K562 (cell line): ENCODE results near the gene EGFL7. TPM values are rescaled to one million over a fixed set of nuclear protein-coding genes. Genes with fewer than 3 reads are reported as not detected.
A peak's percentile ranks its signal among the peaks of the same experiment; 100 is the strongest.

Source experiments
- BCL6 ChIP-seq: fragments of 250-450 bp; sonication (Bioruptor Pico); IDR thresholded peaks from 2 replicates; pipeline ENCODE4 v1.4.0; 2020
- BCOR ChIP-seq: fragments of 450-650 bp; IDR thresholded peaks from 2 replicates; pipeline ENCODE4 v1.6.1; 2016
- CBX1 ChIP-seq: sonication (generic); IDR thresholded peaks from 2 replicates; pipeline ENCODE4 v1.6.1; 2016; ENCODE audit warnings: antibody characterized with exemption, low read depth, mild to moderate bottlenecking
- CBX2 ChIP-seq: fragments of 200-600 bp; sonication (generic); IDR thresholded peaks from one replicate; pipeline ENCODE4 v1.6.1; 2012; ENCODE audit warnings: mild to moderate bottlenecking, low read length, inconsistent platforms; ENCODE audit not compliant: insufficient read depth, poor library complexity, severe bottlenecking
- CTBP1 ChIP-seq: fragments of 450-650 bp; IDR thresholded peaks from 2 replicates; pipeline ENCODE4 v1.6.1; 2016; ENCODE audit warnings: borderline replicate concordance
- DNMT1 ChIP-seq: fragments of 450-650 bp; IDR thresholded peaks from 2 replicates; pipeline ENCODE4 v1.6.1; 2016; ENCODE audit warnings: antibody characterized with exemption, mild to moderate bottlenecking
- E2F3 ChIP-seq: fragments of 250-450 bp; sonication (Bioruptor Pico); IDR thresholded peaks from 2 replicates; pipeline ENCODE4 v1.4.0; 2020; ENCODE audit warnings: mild to moderate bottlenecking
- ERF ChIP-seq: fragments of 450-650 bp; formaldehyde crosslinking; IDR thresholded peaks from 2 replicates; pipeline ENCODE4 v1.4.0; 2020; ENCODE audit warnings: mild to moderate bottlenecking, mixed read lengths
- ETV6 ChIP-seq, 3 experiments: fragments of 150-350 bp in 1 of 3; sonication (generic) in 1 of 3; formaldehyde crosslinking in 1 of 3; IDR thresholded peaks; 2 replicates each; pipeline versions ENCODE4 v1.6.1 to v1.8.0; 2014 to 2022; ENCODE audit warnings: borderline replicate concordance in 2 of 3, low read depth in 2 of 3, antibody characterized with exemption in 1 of 3, low read length in 1 of 3, mild to moderate bottlenecking in 1 of 3, missing genetic modification reagents in 1 of 3
- FOXK1 ChIP-seq: sonication (generic); formaldehyde crosslinking; IDR thresholded peaks from 2 replicates; pipeline ENCODE4 v1.8.0; 2022; ENCODE audit warnings: missing genetic modification reagents, mild to moderate bottlenecking, borderline replicate concordance
- HCFC1 ChIP-seq: IDR thresholded peaks from 2 replicates; pipeline ENCODE4 v1.6.1; 2012; ENCODE audit warnings: low read depth, low read length, improper control_type of control experiment
- HOXB6 ChIP-seq: fragments of 250-450 bp; sonication (Bioruptor Pico); IDR thresholded peaks from 2 replicates; pipeline ENCODE4 v1.5.1; 2022; ENCODE audit warnings: mild to moderate bottlenecking, borderline replicate concordance
- MAFK ChIP-seq: IDR thresholded peaks from 2 replicates; pipeline ENCODE4 v1.6.1; 2011; ENCODE audit warnings: low read length, improper control_type of control experiment
- POLR2AphosphoS2 ChIP-seq: IDR thresholded peaks from 2 replicates; pipeline ENCODE4 v1.6.1; 2012; ENCODE audit warnings: low read length, improper control_type of control experiment
- SMAD2 ChIP-seq: fragments of 150-350 bp; IDR thresholded peaks from 2 replicates; pipeline ENCODE4 v1.6.1; 2014; ENCODE audit warnings: low read depth, mild to moderate bottlenecking, low read length
- SMARCB1 ChIP-seq: IDR thresholded peaks from 2 replicates; pipeline ENCODE4 v1.6.1; 2011; ENCODE audit warnings: improper control_type of control experiment, low read depth; ENCODE audit not compliant: insufficient read length
- SMC3 ChIP-seq: conservative IDR thresholded peaks from 2 replicates; pipeline ENCODE4 v1.6.1; 2011; ENCODE audit warnings: low read depth, low read length, improper control_type of control experiment; ENCODE audit not compliant: insufficient read depth
- ZFPM2 ChIP-seq: fragments of 250-450 bp; sonication (Bioruptor Pico); IDR thresholded peaks from 2 replicates; pipeline ENCODE4 v1.5.1; 2022; ENCODE audit warnings: mild to moderate bottlenecking
- ZNF445 ChIP-seq: fragments of 250-450 bp; sonication (Bioruptor Pico); IDR thresholded peaks from 2 replicates; pipeline ENCODE4 v1.4.0; 2020; ENCODE audit warnings: low read depth, mild to moderate bottlenecking, moderate library complexity
- ZNF830 ChIP-seq: fragments of 250-450 bp; sonication (Bioruptor Pico); IDR thresholded peaks from 2 replicates; pipeline ENCODE4 v1.5.0; 2021; ENCODE audit warnings: mild to moderate bottlenecking
- polyA plus RNA-seq, 8 experiments: library from polyadenylated mRNA; depleted of rRNA in 4 of 8; stranded (reverse) in 5 of 8; unstranded in 3 of 8; fragments of >200 nt; fragmentation: Nextera tagmentation in 2 of 8; fragmentation: Illumina TruSeq in 1 of 8; extraction: Ambion mirVana in 2 of 8; extraction: Trizol in 1 of 8; gene quantifications; 2 replicates each; pipeline versions ENCODE4 v1.2.1 to v1.2.3, GENCODE V29; 2011 to 2014; ENCODE audit warnings: inconsistent platforms in 1 of 8, missing spikeins in 1 of 8
- total RNA-seq, 7 experiments: library from RNA; depleted of rRNA in 6 of 7; stranded (reverse); fragments of >200 nt in 6 of 7; fragmentation: Illumina TruSeq in 2 of 7; extraction: Trizol in 2 of 7; gene quantifications; 2 replicates each; pipeline versions ENCODE4 v1.2.1 to v1.2.3, GENCODE V29; 2011 to 2021; ENCODE audit warnings: low replicate concordance in 1 of 7
- TF ChIP-seq, protein P1 (sequence below): fragments of 450-650 bp; IDR thresholded peaks from 2 replicates; pipeline ENCODE4 v1.6.1; 2016; ENCODE audit warnings: missing biosample characterization, missing genetic modification characterization
- TF ChIP-seq, protein P2 (sequence below): IDR thresholded peaks from 3 replicates; pipeline ENCODE4 v1.6.1; 2011; ENCODE audit warnings: borderline replicate concordance, mild to moderate bottlenecking, moderate library complexity; ENCODE audit not compliant: insufficient read length; ENCODE audit errors: extremely low read depth
- TF ChIP-seq, protein P3 (sequence below), 3 experiments: fragments of 200-800 bp in 1 of 3; sonication (Bioruptor generic) in 1 of 3; sonication (generic) in 1 of 3; formaldehyde crosslinking in 1 of 3; IDR thresholded peaks; 2 replicates each; pipeline versions ENCODE4 v1.6.1 to v1.8.0; 2016 to 2022; ENCODE audit warnings: mild to moderate bottlenecking in 2 of 3, missing compliant biosample characterization in 2 of 3, missing genetic modification characterization in 2 of 3, missing genetic modification reagents in 1 of 3

EGFL7 gene
- total and polyA plus RNA-seq, 9 of the 15 experiments (the other 6 are each of a cell fraction or from before 2014, with no cell fraction given): 1.5 to 286 (median 55.5) TPM

DNA sequence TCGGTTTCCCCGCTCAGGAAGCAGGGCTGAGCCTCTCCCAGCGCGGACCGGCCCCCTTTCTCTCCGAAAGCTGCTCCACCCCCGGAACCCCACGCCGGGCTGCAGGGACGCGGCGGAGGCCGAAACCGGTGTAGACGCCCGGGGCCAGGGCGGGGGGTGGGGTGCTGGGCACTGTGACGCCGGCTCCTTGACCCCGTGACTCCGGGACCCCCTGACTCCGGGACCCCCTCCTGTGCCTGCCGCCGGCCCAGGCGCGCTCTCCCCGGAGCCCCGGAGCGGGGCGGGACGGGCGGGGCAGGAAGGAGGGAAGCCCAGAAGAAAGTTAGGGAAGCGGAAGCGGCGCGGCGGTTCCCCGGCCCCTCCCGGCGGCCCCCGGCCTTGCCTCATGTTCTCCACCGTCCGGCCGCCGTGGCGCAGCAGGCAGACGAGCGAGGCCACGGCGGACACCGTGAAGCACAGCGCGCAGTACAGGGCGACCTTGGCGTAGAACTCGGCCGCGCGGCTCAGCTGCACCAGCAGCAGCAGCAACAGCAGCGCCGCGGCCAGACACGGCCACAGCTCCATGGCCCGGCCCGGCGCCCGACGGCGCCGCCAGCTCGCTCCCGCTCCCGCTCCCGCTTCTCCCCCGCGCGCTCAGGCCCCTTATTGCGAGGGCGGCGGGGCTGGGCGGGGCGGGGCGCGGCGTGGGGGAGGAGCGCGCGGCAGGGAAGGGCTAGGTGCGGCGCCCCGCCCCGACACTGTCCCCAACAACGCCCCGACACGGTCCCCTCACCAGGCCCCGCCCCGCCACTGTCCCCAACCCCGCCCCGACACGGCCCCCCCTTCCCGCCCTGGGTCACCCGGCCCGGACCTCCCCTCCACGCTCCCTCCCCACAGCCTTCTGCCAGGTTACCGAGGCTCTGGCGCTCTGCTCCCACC is 24.3 kb downstream of the EGFL7 start, which contains the start of gene AGPAT2 (continued):
- TF ChIP-seq CBX2 (no peak), E2F3 (CRISPR knock-in tag) (peak; percentile 76), BCL6 (CRISPR knock-in tag) (no peak), HCFC1 (peak; percentile 23; the same call in 1 of the 2 replicates), FOXK1 (no peak), POLR2AphosphoS2 (no peak), BCOR (no peak), ZNF830 (0 out of 2 replicates have a peak, but pooled peaks have one; percentile 31), ZFPM2 (CRISPR knock-in tag) (no peak), HOXB6 (CRISPR knock-in tag) (no peak), SMAD2 (no peak), SMC3 (no peak), ZNF445 (CRISPR knock-in tag) (no peak), CTBP1 (peak; percentile 88), CBX1 (peak; percentile 33; the same call in 1 of the 2 replicates), MAFK (no peak), DNMT1 (no peak), ETV6 (IDR thresholded peaks at IDR 0.05; ENCODE audit: borderline replicate concordance in 1 of 2, low read depth in 2 of 2, low read length in 1 of 2) (0 out of 4 replicates have a peak, but pooled peaks have one; percentile 20 to 49), ETV6 (CRISPR knock-in tag; IDR thresholded peaks at IDR 0.05; ENCODE audit: borderline replicate concordance) (no peak), SMARCB1 (no peak), ERF (peak; percentile 85; the same call in 1 of the 2 replicates)
- TF ChIP-seq, protein P1, sequence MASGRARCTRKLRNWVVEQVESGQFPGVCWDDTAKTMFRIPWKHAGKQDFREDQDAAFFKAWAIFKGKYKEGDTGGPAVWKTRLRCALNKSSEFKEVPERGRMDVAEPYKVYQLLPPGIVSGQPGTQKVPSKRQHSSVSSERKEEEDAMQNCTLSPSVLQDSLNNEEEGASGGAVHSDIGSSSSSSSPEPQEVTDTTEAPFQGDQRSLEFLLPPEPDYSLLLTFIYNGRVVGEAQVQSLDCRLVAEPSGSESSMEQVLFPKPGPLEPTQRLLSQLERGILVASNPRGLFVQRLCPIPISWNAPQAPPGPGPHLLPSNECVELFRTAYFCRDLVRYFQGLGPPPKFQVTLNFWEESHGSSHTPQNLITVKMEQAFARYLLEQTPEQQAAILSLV (tag): no peak
- TF ChIP-seq, protein P2, sequence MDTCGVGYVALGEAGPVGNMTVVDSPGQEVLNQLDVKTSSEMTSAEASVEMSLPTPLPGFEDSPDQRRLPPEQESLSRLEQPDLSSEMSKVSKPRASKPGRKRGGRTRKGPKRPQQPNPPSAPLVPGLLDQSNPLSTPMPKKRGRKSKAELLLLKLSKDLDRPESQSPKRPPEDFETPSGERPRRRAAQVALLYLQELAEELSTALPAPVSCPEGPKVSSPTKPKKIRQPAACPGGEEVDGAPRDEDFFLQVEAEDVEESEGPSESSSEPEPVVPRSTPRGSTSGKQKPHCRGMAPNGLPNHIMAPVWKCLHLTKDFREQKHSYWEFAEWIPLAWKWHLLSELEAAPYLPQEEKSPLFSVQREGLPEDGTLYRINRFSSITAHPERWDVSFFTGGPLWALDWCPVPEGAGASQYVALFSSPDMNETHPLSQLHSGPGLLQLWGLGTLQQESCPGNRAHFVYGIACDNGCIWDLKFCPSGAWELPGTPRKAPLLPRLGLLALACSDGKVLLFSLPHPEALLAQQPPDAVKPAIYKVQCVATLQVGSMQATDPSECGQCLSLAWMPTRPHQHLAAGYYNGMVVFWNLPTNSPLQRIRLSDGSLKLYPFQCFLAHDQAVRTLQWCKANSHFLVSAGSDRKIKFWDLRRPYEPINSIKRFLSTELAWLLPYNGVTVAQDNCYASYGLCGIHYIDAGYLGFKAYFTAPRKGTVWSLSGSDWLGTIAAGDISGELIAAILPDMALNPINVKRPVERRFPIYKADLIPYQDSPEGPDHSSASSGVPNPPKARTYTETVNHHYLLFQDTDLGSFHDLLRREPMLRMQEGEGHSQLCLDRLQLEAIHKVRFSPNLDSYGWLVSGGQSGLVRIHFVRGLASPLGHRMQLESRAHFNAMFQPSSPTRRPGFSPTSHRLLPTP: no peak
- TF ChIP-seq, protein P3, sequence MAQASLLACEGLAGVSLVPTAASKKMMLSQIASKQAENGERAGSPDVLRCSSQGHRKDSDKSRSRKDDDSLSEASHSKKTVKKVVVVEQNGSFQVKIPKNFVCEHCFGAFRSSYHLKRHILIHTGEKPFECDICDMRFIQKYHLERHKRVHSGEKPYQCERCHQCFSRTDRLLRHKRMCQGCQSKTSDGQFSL (CRISPR knock-in tag; IDR thresholded peaks at IDR 0.05): peak; percentile 48; the same call in 1 of the 2 replicates
- TF ChIP-seq, protein P3 (tag; IDR thresholded peaks at IDR 0.05): peak in 1 of 2 experiments; percentile 24; a peak in 1 of 4 replicates
